SIG-M5 treated with dmso at 0.1 percent for 504 hours (cell line): ENCODE measurements around the gene WNT2.
"Not testable (repeated sequence)": the region's sequence is repeated elsewhere in the genome, so short reads cannot be mapped to it uniquely, and the experiment has no call there.

ENCODE experiments used
- DNase-seq: peaks from one replicate; lab custom pipeline; 2025; ENCODE audit not compliant: unreplicated experiment; lab: John Stamatoyannopoulos, UW

The WNT2 gene

GRCh38 chr7:117264716-117265115 is 58.1 kb downstream of the WNT2 start:
- DNase-seq, result no peak

GRCh38 chr7:117262546-117262945 is 60.3 kb downstream of the WNT2 start:
- DNase-seq, result no peak

DNA sequence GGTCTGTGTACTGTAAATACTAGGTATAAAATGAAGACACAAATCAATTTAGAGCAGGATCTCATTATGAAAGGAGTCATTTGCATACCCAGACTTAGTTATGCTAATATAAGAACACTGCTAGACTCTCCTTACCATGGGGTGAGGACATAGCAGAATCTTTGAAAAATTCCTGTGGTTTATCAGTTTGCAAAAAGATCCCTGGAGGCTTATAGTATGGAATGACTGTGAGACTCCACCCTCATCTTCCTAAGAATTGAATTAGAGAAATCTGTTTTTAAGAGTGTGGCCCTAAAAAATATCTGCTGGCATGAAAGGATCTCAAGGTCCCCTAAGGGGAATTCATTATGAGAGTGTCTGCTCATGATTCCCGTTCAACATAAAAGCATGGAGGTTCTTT is 63.2 kb downstream of the WNT2 start:
- DNase-seq, result no peak

- no peak for DNase-seq
These were observed 71.2 kb downstream of the WNT2 start for GRCh38 chr7:117251687-117252086.

- no peak for DNase-seq
These were observed 72.1 kb downstream of the WNT2 start for GRCh38 chr7:117250801-117251200.

GRCh38 chr7:117250245-117250644 is 72.6 kb downstream of the WNT2 start:
- DNase-seq, result no peak

GRCh38 chr7:117249696-117250095 is 73.2 kb downstream of the WNT2 start:
- DNase-seq, result no peak

DNA sequence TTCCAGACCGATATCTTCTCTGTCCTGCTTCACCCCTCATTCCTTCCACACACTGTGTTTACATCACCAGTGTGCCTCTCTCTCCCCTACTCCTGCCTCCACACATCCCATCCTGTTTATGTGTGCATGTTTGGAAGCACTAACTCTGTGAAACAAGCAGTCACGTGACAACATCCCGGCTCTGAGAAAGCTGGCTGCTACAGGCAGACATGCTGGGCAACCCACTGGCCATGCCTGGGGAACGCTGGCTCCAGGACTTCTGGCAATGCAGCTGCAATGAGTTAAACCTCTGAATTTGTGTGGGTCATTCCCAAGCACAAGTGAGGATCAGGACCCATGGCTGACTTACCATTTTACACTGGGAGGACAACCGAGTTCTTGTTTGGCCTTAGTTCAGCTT is 74.0 kb downstream of the WNT2 start:
- no peak for DNase-seq

- DNase-seq, result no peak
These were observed 75.0 kb downstream of the WNT2 start for GRCh38 chr7:117247809-117248208.

- not testable (repeated sequence) for DNase-seq
These were observed 77.2 kb downstream of the WNT2 start for GRCh38 chr7:117245703-117246102.

DNA sequence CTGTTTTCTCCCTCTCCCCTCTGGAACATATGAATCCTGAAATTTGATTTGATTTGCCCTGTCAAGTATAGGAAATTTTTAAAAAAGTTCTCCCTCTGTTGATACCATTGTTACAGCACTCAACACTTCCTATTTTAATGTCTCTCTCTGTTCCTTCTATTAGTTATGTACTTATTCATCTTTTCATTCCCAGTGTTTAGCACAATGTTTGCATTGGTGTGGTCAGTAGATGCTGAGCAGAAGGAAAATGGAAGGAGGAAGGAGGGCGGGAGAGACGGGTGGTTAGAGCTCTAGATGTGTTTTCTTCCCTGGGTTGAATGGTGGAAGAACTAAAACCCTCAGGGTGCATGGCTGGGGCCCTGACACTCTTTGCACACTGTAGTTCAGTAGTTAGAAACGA is 79.5 kb downstream of the WNT2 start:
- no peak for DNase-seq

DNA sequence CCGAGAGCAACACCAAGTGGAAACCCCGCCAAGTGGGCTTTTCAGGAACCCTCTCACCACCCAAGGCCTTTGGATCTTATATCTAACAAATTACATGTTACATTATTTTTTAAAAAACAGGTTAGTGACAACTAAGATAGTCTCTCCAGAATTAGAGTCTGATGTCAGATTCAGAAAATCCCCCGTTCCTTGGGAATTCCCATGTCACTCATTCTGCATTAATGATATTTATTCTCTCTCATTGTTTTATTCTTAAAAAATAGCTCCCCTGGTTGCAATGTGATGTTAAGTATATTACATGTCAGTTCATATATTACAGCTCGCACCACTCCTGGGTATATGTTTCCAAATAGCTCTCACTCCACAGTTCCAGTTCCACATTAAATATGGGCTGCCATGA is 81.8 kb downstream of the WNT2 start:
- DNase-seq, result no peak

GRCh38 chr7:117238937-117239336 is 83.9 kb downstream of the WNT2 start:
- DNase-seq, result no peak

DNA sequence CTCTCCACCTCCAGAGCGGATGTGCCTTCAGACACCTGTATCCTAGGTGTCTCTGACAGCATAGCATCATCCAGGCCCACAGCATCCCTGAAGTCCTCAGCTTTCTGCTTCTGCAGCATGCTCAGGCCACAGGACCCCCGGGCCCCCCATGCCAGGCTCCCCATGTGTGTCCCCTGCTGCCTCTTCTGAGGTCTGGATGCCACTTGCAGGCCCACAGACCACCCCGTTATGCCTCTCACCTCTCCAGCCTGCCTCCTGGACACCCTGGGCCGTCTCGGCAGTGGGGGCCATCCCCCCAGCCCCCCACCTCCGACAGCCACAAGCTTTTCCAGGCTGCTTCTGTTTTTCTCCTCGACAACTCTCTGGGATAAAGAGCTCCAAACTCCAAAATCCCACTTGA is 84.4 kb downstream of the WNT2 start:
- DNase-seq, result no peak

- no peak for DNase-seq
These were observed 85.2 kb downstream of the WNT2 start for GRCh38 chr7:117237646-117238045.

GRCh38 chr7:117231047-117231359 is 91.9 kb downstream of the WNT2 start:
- DNase-seq, result no peak

DNA sequence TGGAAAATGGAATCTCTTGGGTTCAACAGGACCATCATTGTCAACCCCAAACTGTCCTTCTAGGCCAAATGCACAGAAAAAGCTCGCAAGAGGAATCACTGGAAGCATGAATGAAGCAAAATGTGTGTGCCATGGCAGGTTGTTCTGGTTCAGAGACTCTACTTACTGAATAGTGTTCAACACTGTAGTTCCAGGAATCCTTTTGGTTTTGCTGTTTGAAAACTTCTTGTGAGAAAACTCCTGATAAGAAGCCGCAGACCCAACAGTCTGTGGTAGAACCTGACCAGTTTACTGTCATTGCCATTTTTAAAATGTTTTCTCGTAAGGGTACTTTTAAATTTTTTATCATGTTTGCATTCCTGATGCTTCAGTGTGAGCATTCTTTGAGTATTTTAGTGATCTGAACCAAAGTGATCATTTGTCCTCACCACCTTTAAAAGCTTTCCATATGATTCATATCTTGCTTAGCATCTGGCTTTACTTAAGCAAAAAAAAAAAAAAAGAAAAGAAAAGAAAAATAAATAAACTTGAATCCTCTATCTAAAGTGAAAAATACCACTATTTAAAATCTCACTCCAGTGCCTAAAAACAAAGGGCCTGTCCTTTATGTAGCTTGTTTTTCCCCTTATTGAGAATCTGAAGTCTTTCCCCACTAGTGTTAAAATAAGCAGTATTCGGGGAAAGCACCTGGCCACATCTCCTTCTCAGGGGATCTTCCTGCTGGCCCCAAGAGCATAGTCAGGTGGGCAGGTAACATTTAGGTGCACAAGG is 92.4 kb downstream of the WNT2 start:
- DNase-seq, result no peak

DNA sequence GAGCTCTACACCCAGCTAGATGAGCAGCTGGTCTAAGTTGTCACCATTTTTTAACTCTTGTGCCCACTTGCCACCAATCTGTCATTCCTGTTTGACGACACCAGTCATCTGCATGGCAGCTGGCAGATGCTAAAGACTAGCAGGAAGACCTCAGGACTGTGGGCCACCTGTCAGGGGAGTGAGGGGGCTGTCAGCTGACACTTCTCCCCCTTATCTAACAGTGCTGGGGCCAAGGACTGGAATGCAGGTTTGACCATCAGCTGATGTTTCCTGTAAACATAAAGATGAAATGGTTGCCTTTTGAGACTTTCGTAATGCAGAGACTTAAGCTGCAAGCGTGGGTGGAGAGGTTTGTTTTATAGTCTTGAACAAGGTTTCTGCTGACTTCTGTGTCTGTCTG is 93.5 kb downstream of the WNT2 start:
- no peak for DNase-seq

- DNase-seq, result no peak
These were observed 95.8 kb downstream of the WNT2 start for GRCh38 chr7:117227091-117227490.

GRCh38 chr7:117225536-117225935 is 97.3 kb downstream of the WNT2 start:
- DNase-seq, result no peak
